HG03432 (cell line): ENCODE measurements around the gene NYNRIN.

ENCODE experiments used
- ATAC-seq: cut with Tn5 transposase; IDR thresholded peaks from one replicate; pipeline ENCODE4 v1.9.1; 2021; ENCODE audit warnings: mild to moderate bottlenecking, moderate library complexity; ENCODE audit not compliant: unreplicated experiment

Gene NYNRIN

DNA sequence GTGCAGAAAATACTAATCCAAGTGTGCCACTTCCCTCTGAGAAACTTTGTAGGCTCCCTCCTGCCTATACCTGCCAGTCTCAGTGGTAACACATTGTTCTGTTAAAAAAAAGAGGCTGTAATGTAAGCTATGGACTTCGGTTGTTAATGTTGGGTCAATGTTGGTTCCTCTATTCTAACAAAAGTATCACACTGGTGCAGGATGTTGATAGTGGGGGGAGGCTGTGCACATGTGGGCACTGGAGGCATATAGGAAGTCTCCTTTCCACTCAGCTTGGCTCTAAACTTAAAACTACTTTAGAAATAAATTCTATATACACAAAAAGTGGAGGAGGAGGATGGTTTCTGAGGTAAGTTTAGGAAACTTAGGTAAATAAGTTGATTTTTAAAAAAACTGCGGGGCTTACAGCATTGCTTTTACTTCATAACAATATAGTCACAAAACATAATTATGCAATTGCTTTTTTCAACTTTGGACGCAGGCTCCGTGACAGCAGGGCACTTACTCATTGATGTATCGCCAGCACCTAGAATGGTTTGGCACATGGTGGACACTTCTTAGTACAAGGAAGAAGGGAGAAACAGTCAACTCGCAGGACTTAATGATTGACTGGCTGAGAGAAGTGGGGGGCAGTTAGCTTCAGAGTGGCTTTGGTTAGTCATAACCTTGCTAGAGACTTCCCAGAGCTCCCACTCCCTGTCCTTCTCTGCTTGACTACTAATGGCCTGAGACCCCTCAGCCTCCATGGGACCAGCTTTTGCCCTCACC lies 7.9 kb upstream of the NYNRIN start:
- no peak for ATAC-seq

DNA sequence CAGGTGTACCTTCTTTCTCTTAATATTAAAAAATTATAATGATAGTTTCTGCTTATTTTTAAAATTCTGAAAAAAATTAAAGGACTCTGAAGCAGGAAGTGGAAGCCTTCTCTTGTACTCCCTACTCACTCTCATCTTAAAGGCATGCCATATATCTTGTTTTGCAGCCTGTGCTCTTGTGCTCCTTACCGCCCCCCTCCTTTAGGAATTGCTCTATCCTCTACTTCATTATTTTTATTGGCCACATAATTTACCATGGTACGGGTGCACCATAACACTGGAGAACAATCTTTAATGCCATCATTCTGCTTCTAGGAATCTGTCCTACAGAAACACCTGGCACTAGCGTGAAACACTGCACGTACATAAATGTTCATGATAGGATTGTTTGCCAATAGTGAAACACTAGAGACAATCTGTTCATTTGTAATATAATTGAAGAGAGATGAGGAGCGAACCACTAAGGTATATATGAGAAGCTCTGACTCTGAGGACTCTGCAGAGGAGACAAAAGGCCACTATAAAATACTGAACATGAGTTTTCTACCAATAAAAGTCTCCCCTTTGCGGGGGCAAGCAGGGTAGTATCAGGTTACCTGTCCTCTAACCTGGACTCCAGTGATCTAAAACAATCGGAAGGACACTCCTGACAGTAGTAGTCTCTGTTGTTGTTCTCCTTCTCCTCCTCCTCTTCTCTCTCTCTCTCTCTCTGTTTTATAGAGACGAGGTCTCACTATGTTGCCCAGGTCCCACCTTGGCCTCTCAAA lies 6.3 kb upstream of the NYNRIN start:
- no peak for ATAC-seq

DNA sequence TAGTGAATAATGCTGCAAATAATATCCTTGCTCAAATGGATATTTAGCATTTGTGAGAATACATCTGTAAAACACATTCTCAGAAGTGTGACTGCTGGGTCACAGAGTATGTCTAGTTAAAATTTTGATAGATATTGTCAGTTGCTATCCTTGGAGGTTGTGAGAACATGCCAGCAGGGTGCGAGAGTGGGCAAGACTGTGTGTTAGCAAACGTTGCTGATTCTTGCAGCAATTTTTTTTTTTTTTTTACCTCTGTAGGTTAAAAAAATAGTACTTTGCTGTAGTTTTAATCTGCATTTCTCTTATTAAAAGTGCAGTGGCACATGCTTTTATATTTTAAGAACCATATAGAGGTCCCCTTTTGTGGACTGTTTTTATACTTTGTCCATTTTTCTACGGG lies 4.5 kb upstream of the NYNRIN start:
- no peak for ATAC-seq

DNA sequence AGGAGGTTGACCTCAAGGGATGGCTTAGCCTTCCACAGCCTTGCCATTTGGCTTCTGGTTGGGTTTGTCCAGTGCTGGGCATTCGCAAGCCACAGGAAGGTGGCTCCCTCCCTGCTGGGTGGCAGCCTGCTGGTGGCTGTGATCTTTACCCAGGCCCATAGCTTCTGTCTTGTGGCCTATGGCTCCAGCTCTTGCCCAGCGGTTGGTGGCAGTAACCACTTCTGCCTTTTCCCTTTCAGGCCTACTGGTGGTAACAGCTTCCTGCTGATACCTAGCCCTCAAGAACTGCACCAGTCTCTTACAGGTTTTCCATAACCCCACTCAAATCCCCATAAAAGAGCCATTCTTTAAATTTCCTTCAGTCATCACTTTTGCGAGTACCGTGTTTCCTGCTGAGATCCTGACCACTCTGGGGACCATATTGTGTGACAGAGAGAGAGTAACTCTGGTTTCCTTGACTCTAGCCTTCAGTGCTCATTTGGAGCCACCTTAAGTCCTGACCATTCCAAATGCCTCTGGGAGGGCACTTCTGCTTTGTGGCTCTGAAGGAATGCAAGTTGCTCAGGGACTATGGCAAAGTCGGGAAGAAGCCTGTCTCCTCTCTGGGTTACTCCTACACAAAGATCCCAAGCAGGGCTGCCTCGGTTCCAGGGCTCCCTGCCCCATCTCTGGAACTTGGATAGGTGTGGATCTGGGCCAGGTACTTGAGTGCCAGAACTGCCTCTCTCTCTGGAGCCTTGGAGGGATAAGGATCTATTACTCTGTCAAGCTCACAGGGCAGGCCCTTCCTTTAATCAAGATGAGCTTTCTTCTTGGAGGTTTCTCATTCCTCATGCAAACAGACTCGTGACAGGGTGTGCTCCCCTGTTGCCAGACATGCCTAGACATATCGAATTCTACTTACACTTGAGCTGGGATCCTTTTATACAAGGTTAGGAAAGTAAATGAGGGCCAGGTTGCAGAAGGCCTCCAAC lies 2.9 kb upstream of the NYNRIN start:
- no peak for ATAC-seq

DNA sequence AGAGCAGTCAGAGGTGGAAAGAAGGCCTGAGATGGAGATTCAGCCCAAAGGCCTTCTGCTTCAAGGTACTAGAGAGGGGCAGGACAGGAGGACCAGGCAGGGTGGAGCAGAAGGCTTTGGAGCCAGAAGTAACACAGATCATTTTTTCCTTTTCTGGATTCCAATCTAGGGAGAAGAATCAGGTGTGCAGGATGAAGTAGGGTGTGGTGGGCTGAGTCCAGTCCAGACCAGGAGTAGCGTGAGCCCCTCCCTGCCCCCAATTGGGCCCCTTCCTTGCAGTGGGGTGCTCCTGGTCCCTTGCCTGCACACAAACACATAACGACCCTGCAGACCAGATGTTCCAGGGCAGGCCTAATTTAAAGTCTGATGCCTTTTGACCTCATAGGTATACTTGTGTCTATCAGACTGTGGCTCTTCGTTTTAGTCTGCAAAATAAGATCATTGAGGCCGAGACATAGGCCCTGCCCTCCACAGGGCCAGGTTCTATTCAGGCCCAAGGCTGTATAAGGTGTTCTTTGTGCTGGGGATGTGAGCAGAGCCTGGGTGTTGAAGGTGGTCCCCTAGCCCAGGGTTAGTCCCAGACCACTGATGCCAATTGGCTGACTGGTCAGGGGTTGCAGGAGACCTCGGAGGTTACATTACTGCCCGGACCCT lies 1.0 kb upstream of the NYNRIN start:
- ATAC-seq = no peak

DNA sequence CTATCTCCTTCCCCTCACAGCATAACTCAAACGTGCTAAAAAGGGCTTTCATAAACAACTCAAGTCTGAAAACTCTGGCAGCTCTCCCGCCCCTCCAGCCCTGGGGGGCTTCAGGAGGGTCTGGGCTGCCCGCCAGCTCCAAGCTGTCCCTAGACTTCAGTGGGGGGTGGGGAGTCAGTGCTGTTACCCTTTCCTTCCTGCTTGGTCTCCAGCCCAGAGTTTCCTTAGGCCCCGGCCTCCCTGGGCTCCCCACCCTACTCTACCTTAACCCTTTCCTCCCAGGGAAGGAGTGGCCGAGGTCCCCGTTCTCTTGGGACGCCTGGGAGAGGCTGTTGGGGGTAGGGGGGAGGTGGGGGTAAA lies 530 bp upstream of the NYNRIN start:
- no peak for ATAC-seq

DNA sequence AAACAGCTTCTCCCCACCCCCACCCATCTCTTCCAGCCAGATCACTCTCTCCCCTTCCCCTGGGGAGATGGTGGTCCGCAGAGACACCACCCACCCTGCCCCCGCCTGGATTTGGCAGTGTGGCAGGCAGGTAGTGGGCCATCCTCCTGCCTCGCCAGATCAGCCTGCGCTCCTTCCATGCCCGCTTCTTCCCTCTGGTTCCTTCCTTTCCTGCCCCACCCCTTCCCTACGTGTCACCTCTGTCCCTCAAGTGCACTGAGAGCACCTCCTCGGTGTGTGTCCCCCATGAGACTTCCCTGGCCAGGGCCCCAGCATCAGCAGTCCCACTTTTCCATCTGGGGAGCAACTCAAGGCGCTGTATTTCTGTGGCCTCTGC lies 632 bp downstream of the NYNRIN start:
- ATAC-seq = no peak

DNA sequence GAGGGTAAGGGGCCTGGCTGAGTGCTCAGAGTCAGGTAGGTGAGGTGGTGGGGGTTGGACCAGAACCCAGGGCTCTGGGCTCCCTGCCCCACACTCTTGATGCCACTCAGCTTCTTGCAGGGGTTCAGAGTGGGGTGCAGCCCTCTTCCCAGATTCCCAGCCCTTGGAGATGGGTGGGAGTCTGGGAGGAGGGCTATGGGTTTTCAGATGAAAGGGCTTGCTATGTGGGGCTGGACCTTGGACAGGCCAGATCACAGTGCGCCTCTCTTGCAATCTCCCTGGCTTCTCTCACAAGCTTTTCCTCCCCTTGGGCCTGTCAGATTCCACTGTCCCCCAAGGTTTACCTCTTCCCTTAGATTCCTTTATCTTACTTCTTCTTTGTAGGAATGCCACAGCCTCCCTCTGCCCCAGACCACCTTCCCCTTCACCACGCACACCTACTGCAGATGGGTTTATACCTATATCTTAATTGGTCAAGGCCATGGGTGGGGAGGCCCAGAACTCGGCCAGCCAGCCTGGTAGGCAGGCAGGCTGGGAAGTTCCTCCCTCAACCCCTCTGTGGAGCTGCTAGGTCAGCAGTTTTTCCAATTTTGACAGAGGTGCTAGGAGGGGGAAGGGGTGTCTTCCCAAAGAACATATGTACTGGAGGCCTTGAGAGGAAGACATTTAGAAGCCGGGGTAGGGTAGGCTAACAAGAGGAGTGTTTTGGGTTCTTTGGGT lies 1.4 kb downstream of the NYNRIN start:
- ATAC-seq = no peak

DNA sequence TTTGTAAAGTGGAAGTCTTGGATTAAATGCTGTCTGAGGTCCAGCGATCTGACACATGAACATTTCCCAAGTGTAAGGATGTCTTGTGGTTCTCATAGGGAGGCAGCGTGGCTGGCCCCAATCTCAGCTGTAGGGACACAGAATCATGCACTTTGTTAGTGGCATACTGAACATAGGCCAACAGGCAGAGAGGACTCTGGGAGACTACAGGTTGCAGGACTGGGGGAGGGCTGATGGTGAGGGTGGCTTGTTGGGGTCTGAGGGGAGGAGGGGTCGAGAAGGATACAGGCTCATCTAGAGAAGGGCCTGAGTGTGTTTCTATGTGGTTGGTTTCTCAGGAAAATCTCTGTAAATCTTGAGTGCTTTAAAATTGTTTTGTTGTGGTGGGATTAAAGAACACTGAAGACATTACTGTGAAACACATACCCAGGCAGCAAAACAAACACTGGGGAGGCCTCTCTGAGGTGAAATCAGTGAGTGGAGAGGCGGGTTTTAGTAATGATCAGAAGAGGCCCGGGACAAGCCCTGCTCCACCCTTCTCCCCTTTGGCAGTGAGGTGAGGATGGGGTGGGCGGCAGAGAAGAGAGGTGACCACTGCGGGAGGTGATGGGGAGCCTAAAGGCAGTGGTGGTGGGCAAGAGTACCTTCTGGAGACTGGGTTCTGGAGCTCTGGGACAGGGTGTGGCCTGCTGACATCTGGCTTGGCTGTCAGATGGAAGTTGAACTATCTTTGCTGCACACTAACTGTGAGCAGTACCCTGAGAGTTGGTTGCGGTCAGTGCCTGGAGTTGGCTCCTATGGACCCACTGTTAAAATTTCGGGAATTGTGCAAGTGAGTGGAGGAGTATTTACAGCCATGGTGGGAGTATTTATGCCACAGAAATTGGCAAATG lies 3.3 kb downstream of the NYNRIN start:
- no peak for ATAC-seq

DNA sequence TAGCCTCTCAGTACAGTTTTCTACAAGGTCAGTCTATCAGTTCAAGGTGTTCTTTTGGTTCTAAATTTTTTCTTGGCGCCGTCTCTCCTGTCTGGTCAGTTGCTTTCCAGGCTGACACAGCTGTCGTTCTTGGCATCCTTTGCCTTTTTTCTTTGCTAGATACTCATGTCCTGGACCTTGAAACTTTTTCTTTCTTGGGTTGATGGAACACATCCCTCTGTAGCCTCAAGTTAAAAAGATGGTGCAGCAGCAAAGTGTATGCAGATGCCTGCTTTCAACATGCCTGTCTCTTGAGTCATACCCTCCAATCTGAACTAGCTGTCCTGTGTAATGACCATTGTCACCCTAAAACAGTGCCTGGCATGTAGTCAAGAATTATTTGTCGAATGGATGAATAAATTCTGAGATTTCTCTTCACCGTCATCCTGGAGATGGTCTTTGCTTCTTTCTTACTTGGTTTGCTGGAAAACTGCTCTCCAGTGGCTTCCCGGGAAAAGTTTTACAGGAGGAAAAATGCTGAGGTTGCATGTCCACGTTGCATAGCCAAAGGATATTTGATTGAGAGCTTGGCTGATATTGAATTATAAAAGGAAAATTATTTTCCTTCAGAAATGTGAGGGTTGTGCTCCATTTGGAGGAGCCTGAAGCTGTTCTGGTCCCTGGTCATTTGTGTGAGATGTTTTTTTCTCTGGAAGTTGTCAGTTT lies 4.6 kb downstream of the NYNRIN start:
- no peak for ATAC-seq

DNA sequence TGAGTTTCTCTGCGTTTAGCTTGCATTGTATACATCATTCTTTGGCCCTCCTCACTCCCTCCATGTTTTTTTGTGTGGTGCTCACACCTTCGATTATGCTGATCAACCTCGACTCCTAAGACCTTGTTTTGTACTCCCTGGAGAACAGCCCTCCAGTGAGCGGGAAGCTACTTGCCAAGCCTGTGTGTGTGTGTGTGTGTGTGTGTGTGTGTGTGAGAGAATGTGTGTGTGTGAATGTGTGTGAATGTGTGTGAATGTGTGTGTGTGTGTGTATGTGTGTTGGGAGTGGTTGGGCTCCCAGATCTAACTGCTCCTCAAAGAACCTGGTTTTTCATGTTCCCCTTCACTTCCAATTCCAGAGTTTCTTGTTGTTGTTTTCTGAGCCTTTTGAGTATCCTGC lies 6.0 kb downstream of the NYNRIN start:
- ATAC-seq = no peak

DNA sequence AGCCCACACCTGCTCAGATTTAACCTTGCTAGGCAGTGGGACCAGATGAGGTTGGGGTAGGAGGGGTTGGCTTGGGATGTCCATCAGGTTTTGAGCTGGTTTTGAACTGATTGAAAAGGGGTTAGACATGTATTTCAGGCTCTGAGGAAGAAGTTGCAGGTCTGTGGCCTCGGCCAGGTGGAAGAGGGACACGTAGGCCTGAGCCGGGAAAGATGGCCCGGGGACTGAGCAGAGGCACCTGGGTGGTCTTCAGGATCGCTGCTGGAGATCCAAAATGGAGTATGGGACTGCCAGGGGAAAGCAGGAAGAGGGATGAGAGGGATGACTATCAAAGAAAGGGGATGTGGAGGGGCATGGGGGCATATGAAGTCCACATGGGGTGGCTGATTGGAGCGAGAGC lies 7.6 kb downstream of the NYNRIN start:
- ATAC-seq = no peak

DNA sequence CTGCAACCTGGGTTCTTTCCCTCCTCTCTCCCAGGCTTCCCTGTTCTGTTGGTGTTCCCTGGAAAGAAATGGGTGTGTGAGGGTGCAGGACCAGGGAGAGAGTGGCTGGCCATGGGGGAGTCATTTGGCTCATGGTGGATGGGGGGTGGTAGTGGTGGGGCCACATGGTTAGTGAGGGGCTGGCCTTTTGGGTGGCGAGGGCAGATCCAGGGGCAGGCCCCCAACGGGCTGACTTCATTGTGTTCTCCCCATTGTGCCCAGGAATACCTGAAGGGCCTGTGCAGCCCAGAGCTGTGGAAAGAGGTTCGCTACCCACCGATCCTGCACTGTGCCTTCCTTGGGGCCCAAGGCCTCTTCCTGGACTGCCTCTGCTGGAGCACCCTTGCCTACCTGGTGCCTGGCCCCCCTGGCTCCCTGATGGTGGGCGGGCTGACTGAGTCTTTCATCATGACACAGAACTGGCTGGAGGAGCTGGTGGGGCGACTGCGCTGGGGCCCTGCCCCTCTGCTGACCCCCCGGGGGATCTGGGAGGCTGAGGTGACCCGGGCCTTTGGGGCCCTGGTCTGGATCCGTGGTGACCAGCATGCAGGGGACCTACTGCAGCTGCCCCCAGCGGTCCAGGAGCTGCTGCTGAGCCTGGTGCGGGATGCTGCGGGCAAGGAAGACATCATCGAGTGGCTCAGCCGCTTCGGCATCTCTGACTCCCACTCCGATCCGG lies 9.0 kb downstream of the NYNRIN start:
- ATAC-seq = no peak

DNA sequence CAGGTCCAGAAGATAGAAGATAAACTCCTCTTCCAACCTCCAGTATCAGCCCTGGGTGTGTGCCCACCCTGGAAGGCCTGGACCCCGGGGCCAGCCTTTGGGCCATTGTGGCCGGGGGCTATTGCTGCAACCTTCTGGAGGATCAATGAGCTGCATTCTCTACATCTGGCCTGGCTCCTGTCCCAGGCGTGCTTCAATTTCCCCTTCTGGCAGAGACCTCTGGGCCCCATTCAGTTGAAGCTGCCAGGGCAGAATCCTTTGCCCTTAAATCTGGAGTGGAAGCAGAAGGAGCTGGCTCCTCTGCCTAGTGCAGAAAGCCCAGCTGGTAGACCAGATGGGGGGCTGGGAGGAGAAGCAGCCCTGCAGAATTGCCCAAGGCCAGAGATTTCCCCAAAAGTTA lies 10.0 kb downstream of the NYNRIN start:
- no peak for ATAC-seq

DNA sequence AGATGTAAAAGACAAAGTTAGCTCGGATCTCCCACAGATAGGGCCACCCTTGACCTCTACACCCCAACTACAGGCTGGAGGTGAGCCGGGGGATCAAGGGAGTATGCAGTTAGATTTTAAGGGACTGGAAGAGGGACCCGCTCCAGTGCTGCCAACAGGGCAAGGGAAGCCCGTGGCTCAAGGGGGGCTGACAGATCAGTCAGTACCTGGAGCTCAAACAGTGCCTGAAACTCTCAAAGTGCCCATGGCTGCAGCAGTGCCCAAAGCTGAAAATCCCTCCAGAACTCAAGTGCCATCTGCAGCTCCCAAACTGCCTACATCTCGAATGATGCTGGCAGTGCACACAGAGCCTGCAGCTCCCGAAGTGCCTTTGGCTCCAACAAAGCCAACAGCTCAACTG lies 10.4 kb downstream of the NYNRIN start:
- ATAC-seq = no peak

DNA sequence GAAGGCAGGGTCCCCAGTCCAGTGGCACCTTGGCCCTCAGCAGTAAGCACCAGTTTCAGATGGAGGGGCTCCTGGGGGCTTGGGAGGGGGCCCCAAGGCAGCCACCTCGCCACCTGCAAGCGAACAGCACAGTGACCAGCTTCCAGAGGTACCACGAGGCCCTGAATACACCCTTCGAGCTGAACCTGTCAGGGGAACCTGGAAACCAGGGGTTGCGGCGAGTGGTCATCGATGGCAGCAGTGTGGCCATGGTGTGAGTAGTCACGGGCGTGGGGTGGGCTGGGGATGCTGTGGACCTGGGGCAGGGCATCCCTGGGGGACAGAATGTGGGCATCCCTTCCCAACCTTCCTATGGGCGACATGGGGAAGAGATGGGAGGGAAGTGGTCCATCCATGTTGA lies 11.2 kb downstream of the NYNRIN start:
- no peak for ATAC-seq

DNA sequence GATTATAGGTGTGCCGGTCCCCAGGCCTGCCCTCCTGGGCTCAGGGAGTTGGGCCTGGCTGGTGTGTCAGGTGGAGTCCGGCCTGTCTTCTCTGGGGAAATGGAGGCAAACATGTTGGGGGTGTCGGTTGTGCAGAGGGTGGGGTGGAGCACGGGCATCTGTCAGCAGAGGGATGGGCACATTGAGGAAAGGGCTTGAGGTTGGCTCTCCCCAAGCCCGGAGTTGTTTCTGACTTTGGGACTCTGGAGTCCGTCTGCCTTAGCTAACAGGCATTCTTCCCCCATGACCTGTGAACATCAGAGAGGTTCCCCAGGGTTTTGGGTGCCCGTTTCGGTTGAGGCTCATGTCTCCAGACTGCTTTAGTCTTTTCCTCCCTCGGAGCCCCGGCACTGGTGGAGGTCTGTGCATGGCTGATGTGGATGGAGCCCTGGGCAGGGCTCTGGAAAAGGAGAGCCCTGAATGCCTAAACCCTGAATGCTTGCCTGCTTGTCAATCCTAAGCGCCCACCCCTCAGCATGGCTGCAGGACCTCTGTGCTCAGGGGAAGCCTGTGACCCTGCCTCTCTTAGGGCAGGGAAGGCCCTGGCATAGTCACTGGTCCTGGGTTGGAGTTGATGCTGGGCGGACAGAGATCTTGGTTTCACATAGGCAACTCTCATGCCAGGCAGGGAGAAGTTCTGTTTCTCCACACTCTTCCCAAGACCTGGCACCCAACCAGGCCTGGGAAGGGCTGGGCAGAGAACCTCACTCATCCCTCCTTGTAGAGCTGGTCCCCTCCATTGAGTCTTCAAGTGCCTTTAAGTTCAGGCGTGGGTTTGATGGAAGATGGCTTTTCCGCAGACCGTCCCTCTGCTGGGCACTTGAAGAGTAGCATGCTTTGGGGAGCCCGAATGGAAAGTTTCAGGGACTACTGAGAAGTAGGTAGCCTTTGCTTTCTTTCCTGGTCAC lies 12.9 kb downstream of the NYNRIN start:
- ATAC-seq = peak; percentile 56
